ENCODE results near the gene XPOT.

The XPOT gene

DNA sequence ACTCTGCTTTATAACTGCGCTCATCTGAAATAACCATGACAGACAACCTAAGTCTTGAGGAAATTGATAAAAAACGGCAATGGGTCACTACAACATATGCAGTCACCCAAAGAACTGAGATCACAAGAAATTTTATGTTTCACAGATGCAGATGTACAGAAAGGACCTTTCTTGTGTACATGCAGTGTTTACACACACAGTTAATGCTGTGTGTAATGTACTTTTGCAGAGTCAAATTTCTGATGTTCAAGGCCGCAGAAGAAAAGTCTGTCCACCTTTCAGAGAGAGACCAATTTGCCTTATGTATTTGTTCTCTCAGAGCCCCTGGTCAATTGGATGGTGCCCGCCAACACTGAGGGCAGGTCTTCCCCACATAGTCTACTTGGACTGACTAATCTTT lies 24.8 kb downstream of the XPOT start:
- no peak for DNase-seq

DNA sequence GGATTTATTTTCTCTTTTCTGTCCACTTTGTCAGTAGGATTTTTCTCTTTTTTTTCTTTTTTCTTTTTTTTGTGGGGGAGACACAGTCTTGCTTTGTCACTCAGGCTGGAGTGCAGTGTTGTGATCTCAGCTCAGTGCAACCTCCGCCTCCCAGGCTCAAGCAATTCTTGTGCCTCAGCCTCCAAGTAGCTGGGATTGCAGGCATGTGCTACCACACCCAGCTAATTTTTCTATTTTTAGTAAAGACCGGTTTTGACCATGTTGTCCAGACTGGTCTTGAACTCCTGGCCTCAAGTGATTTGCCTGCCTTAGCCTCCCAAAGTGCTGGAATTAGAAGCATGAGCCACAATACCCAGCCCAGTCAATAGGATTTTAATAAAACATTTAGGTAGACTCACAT lies 26.7 kb downstream of the XPOT start:
- no peak for DNase-seq

DNA sequence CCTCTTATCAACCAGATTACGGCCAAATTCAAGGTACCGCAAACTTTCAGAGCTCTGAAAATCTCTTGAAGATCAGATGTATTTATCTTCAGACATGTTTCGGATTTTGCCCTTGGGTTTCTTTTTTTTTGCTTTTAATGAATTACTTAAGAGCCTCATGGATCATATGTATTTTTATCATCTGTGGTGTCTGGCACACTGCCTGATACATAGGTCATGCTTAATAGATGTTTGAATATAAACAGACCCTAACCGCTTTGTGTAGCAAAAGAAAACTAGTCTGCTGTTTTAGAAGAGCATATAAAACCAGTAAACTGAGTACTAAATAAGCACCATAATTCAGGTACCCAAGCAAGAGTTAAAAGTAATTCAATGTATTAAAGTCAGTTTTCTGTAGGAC lies 27.6 kb downstream of the XPOT start:
- DNase-seq = no peak

DNA sequence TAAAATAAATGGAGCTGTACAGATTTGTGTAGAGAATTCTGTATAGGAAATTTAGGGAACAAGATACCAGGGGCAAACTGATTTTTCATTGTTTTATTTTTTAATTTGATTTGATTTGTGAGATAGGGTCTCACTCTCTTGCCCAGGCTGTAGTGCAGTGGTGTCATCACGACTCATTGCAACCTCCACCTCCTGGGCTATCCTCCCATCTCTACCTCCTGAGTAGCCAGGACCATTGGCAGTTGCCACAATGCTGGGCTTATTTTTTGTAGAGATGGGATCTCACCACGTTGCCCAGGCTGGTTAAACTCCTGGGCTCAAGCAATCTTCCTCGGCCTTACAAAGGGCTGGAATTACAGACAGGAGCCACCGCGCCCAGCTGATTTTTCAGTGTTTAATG lies 29.7 kb downstream of the XPOT start:
- no peak for DNase-seq

DNA sequence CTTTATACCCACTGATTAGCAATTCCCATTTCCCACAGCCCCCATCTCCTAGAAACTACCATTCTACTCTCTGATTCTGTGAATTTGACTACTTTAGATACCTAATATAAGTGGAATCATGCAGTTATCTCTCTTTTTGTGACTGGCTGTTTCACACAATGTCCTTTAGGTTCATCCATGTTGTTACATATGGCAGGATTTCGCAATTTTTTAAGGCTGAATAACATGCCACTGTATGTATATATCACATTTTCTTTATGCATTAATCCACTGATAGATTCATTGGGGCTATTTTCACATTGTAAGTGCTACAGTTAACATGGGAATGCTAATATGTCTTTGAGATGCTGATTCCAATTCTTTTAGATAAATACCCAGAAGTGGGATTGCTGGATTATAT lies 35.9 kb downstream of the XPOT start:
- no peak for DNase-seq

DNA sequence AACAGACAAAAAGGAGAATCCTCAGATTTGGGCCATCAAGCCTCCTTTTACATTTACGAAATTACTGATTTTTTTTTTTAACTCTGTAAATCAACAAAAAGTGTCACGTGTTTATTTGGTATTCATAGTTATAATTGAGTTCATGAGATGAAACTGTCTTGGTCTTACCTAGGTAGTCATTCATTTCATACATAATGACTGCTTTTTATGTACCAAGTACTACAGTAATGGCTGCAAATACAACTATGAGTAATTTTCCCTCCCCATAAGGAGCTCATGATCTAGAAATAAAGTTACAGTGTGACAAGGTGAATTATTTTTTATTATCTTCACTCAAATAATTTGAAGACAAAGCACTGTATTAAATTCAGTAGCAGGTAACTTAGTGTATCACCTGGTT lies 41.3 kb downstream of the XPOT start:
- no peak for DNase-seq

DNA sequence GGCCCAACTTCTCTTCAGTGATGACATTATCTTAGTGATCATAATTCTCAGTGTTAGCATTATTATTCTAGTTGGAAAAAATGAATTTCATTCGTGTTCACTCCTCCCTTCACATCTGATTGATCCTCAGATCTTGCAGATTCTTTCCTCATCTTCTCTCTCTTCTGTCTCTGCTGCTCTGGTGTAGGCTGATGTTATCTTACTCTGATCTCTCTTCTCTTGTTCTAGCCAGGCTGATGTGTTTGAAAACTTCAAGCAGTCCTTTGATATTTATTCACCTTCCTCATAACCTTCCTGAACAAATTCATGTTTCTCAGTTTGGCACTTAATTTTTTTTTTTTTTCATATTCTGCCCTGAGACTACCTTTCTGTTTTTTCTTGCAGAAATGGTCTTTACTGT lies 42.1 kb downstream of the XPOT start:
- no peak for DNase-seq

DNA sequence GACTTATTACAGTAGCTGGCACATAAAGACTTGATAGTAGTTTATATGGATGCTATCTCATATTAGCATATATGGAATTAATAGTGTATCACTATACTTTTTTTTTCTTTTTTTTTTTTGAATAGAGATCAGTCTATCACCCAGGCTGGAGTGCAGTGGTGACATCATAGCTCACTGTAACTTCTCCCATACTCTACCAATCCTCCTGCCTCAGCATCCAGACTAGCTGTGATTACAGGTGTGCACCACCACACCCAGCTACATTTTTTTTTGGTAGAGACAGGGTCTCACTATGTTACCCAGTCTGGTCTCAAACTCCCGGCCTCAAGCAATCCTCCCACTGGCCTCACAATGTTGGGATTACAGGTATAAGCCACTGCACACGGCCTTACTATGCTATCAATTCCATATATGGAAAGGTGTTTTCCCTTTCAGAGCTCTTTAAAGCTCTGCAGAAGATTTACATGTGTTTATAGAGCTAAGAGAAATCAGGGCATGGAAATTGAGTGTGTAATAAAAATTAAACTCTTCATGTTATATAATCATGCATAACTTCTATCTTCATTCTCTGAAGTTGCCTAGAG lies 46.0 kb downstream of the XPOT start:
- no peak for DNase-seq

DNA sequence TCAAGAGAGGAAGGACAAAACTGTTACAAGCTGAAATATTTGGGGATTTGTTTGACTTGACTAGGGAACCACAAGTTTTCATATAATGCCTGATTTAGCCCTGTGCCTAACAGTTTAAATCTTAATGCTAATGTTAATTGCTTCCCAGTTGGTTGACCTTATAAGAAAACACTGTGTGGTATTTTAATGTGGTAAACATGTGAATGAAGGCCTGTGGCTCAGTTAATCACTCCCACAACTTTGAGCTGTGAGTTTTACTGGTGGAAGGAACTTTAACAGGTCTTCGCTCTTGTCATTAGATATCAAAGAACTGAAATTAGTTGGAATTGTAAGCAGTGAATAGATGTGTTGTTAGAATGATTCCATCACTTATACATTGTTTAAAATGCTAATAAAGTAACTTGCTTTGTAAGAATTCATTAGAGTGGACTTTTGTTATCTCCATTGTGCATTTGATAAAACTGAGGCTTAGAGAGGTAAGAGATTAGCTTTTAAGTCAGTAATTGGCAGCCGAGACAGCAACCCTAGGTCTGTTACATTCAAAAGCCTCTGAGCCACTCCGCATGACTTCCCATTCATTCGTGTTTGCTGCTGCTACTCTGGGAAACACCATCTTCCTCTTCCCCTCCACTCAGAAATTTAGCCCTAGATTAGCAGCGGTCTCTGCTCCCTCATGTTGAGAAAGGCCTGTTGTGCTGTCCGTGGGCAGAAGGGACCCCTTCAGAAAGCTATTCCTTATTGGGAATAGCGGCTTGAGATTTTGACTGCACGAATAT lies 46.7 kb downstream of the XPOT start:
- DNase-seq = no peak

DNA sequence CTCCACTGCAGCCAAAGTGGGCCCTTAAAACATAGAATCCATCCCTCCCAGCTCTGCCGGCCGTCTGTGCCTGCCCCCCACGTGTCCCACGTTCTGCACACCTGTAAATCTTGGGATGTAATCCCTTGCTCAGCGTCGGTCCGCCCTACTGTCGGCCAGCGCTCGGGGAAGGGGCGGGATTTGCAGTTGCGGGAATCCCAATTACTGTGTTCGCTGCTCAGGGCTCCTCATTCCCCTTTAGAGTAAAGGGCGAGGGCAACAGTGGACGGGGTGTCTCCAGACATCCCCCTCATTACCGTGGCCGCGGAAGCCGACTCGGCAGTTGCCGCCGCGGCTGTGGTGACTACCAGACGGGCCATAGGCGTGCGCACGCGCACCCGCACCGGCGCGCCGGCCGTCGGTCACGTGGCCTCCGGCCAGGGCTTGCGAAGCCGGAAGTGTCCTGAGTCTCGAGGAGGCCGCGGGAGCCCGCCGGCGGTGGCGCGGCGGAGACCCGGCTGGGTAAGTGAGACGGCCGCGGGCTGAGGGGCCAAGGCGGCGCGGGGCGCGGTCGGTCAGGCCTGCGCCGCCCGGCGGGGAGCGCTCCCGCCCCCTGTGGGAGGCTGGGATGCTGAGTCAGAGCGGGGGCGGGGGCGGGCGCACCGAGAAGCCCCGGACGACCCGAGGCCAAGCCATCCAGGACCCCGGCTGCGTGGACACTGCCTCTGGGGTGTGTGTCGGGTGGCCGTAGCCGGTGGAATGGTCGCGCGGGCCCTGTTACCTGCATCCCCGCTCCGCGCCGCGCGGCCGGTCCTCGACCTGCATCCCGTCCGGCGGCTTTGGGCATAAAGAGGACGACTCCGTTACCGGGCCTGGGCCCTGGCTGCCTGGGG lies 47.7 kb downstream of the XPOT start, which contains the start of gene TBK1:
Gene TBK1, plus strand, starts transcription at position 434 of the 872 bp plus-strand sequence. CDS start 3,751 bp downstream, outside the sequence.
- DNase-seq = peak; percentile 75

DNA sequence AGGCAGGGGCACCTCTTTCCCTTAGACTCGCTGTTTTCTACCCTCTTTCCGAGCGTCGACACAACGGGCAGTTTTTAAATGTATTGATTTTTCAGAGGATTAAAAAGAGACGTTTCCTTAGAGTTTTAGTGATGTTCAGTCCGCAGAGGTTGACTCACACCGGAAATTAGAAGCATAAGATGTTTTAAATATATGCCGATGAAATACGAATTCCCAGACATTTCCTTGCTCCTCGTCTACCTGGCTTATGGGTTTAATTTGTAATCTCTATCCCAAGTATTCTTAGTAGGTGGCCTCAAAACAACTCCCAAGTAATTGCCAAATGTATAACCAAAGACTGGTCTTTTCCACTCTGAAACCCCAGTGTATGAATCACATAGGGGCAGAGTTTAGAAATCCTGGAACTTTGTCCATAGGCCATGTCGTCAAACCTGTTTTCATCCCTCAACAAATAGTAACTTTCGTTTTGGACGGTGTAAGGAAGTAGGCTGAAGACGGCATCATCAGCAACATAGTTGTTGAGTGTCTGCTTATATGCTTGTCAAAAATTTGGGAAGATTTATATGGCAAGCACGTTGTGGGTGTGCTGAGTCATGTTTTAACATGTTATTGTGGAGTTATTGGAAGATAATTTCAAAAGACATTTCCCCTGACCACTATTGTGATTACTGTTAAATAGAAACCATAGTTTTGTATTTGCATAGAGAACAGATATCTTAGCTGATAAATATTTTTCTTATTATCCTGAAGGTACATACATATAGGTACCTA lies 48.6 kb downstream of the XPOT start:
- DNase-seq = peak; percentile 55

DNA sequence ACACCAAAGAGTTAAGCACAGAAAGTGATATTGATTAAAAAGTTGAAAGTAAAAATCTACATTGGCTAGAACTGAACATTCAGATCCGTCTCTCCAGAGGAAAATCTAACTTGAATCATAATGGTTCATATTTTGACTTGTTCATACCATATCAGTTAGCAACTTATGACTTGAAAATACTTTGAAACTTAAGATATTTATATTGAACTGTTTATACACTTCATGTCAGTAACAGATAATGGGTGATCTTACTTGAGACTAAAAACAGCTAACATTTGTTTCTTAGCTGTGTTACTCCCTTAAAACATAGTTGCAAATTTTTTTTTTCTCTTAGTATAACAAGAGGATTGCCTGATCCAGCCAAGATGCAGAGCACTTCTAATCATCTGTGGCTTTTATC lies 51.3 kb downstream of the XPOT start:
- DNase-seq = no peak

DNA sequence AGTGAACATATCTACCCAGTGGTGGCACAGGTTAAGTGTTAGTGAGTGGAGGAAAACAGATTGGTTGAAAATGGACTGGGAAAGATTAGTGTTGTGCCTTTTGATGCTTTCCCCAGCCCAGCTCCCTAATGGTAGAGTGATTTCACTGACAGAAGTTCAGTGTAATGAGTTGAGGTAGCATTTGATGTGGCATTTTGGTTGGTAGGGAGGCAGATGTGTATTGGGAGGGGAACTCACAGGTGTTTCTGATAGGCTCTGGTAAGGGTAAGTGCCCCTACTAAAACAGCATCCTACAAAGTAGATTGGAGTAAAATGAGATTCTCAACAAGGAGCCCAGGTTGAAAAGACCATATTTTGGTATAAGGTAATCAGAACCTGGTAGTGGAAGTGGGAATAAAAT lies 51.9 kb downstream of the XPOT start:
- no peak for DNase-seq

DNA sequence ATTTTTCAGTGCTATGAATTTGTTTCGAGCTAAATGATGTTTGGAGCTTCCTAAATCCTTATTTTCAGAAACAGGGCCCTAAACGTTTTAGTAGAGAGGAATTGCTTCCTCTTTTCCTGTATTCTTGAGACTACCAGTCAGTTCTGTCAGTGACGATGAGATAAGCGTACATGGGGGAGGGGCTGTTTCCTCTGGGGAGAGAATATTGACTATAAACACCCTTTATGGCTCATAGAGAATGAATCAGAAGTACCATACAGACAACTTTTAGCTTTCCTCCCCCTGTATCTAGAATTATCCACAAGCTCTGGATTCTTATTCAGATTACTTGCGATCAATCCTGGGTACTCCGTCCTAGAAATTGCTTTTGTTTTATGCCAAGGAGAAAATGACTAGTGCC lies 52.8 kb downstream of the XPOT start:
- DNase-seq = no peak

DNA sequence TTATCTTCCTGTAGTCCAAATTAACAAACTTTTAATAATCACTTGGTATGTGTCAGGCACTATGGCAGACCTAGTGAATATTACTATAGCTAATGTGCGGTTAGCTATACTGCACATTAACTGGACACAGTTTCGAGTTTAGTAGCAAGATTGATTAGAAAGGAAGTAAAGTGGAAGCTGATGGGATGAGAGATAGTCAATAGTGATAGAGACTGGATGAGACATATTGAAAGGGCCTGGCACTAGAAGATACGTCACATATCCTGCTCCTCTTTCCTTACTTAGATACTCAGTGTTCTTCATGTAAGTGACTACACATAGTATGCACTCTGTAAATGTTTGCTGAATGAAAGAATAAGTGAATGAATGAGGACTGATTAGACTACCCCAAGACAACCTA lies 53.3 kb downstream of the XPOT start:
- no peak for DNase-seq

DNA sequence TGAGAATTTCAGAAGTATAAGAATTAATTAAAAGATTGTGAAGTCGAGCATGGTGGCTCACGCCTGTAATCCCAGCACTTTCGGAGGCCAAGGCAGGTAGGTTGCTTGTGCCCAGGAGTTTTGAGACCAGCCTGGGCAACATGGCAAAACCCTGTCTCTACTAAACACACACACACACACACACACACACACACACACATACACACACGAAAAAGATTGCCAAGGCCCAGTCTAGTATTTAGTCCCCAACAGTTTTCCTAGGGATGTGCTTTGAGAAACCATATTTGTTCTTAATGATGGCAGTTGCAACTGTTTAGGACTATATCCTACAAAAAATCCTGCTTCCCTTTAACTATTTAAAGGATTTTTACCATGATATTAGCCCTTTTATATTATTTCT lies 53.7 kb downstream of the XPOT start:
- no peak for DNase-seq

DNA sequence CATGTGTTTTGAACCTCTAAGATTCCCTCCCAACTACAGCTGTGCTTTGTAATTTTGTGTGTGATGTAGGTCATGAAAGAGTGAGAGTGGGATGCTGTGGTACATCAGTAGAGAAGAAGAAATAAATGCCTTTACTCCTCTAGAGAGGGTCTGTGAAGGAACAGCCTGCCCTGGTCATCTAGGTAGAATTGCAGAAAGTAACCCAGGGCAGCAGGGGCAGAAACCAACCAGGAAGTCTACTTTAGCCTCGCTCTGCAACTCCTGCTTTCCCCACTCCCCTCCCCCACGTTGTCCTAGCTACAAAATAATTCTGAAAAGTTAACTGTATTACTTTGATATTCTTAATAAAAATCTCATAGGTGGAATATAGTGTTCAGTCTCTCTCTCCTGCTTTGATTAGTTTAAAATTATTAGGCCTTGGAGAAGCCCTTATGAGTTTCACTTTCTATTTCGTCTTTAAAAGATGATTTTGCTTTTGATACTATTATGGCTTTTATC lies 55.3 kb downstream of the XPOT start:
- no peak for DNase-seq

DNA sequence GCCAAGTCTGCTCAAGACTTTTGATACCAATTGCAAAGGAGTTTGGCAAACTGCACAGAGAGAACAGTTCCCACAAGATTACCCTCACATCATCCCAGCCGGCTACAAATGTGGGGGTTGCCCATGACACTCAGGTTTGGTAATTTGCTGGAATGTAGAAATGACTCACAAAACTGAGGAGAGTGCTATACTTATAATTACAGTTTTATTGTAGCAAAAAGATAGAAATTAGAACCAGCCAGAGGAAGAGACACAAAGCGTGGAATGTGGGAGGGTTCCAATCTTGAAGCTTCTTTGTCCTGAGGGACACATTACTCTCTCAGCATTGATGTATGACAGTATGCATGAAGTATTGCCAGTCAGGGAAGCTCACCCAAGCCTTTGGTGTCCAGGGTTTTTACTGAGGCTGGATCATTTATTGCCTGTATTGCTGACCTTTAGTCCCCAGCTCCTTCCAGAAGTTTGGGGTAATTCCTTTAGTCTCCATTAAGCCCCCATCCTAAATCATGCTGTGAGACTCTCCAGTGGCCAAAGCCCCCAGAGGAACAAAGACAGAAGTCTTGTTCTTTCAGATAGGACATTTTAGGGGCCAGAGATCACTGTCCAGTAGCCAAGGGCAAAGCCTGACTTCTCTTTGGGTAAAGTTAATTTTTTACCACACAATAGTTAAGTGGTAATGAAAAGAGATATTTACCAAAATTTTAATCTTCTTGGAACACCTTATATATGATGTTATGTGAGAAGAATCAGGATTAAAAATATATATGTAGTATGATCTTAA lies 57.6 kb downstream of the XPOT start:
- peak; percentile 43 for DNase-seq

DNA sequence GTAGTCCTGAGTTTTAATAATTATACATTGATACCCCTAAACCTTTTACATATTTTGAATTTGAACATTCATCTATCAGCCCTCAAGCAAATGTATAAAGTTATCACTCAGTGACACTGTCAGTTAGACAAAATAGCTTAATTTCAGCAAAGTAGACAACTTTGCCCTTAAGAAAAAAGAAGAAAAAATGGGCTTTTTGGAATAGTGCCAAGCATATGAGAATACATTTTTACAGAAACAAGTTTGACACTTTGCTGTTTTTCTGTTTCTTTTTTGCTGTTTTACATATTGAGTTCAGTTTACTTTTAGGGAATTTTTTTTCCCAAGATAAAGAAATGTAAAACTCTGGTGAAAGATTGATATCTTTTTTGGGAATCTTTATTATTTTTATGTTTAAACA lies 62.0 kb downstream of the XPOT start:
- DNase-seq = no peak

DNA sequence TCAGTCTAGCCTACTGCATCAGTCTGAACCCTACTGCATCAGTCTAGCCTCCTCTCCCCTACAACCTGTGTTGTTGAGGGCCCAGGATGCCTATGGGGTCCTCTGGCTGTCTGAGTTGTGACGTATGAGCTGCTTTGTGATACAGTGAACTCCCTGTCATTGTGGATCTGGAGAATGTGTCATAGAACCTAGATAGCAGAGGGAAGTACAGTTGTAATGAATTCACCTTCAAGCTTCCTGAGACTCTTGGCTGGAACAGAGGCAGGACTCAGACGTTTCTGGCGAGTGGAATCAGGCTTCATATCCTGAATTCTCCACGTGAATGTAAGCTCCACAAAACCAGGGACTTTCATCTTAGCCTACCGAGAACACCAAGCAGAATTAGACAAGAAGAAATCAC lies 64.8 kb downstream of the XPOT start:
- DNase-seq = no peak

DNA sequence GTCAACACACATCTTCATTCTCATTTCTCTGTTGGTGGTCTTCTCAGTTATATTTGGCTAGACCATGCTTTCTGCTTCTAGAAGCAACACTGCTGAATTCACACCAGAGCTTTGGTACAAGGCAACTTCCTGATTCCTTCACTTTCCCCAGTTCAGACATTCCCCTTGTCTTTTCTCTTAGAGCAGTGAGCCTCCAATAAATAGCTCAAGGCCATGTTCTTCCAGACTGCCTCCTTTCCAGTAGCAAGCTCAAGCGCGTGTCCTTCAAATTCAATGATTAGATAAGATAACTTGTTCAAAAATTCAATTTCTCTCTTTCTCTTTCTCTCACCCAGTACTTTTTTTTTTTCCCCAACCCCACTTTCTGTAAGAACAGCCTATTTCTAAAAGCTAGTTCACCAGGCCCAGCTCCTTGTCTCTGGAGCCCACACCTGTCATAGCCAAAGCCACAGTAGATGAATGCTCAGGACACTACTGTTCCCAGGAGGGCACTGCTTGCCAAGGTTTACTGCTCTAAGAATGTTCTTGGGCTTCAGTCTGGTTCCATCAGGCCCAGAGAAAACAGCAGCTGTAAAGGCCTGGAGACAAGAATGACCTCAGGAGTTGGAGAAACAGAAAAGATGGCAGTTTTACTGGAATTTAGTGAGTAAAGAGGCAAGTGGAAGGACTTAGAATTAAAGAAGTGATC lies 65.4 kb downstream of the XPOT start:
- no peak for DNase-seq
